ENCODE measurements around the gene CD59. TPM values are rescaled to one million over a fixed set of nuclear protein-coding genes. Genes with fewer than 3 reads are reported as not detected.
"Not testable (repeated sequence)": the region's sequence is repeated elsewhere in the genome, so short reads cannot be mapped to it uniquely, and the experiment has no call there.

CD59 gene
- polyA plus RNA-seq, 12 donors, result 86.0 to 169 (median 140) TPM; not detected in 1

DNA sequence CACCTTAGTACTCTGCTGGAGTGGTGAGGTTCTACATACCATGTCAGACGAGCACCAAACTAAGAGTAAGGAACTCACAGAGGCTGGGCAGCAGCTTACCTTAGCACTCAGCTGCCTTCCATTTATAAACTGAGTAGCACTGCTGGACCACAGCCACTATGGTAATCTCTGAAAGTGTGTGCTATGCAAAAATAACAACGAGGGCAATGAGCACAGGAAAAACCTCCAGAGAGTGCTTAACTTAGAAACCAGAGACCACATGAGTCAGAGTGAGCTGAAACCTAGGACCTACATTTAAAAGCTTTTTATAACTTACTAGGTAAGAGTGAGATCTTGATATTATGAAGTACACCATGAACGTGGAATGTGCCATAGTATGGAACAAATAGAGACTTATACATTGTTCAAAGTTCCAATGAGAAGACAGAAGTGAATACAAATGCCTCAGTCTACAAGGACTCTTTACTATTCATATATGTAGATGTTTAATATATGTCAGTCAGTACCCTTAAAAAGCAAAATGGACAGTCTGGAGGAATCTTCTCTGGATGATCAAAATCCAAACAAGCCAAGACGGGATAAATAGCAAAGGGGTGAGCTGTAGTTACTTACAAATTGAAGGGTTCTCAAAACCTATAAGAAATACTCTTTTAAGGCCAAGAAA is 17.2 kb upstream of the CD59 start:
- no peak for DNase-seq

DNA sequence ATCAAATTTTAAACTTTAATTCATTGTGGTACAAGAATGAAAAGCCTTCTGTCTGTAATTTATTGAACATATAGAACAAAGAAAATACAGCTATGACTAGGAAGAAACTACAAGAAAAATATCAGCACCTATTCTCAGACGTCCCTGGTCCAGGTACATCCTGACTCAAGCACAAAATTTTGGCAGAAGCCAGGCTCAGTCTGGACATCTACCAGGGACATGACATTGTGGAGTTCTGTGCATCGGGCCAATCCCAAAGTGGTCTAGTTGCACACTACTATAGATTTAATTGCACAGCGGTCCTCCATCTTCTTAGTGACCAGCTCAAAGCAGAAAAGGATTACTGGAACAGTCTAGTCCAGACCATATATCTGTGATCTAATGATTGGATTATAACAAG is 15.7 kb upstream of the CD59 start:
- DNase-seq, result no peak

DNA sequence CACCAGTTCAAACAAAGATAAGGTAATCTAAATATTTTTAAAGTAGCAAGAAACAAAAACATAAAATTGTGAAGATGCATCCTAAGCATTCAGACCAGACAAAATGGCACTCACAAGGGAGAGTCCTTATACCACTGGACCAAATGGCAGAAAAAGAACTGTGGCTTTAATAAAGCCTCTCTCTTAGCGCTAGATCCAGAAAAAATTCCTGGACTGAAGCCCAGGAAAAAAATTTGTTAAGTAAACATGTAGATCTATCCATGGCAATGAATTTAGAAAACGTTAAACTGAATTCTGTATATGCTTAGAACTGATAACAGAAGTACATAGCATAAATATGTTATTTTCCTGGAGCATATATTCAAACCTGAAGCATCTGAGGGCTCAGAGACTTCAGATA is 11.8 kb upstream of the CD59 start:
- DNase-seq, result peak; percentile 46

DNA sequence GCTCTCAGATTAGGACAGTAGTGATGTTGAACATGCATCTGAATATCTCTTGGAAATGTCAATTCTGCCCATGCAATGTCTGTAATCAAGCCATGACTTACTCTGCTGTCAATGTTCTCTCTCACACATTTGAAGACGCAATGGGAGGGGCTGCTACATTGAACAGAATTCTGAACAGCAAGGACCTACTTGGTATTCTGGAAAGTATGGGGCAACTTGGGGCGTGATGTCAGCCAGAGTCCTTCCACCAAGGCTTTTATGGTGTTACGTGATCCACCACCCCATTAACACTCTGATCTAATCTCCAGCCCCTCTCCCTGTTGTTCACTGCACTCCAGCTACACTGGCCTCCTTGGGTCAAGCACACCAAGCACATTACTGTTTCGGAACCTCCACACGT is 7.1 kb upstream of the CD59 start:
- DNase-seq, result no peak

DNA sequence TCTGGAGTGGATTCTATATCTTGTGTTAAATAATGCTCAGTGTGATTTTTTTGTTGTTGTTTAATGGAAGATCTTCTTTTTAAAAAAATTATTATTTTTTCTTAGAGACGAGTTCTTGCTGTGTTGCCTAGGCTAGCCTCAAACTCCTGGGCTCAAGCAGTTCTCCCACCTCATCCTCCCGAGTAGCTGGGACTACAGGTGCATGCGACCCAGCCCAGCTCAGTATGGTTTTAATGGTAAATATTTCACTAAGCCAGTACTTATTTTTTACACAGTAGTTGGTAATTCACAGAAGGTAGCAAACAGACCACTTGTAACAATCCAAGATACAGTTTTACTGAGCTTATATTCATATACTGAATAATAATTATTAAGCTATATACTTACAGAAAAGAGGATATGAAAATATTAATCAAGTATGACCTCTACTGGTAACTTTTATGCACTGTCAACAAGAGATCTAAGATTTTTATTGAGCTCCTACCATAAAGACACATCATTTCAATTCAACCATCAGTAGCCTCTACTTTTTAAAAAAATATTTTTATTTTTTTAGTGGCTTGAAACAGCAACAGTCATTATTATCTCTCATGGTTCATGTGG is 6.1 kb upstream of the CD59 start:
- no peak for DNase-seq

DNA sequence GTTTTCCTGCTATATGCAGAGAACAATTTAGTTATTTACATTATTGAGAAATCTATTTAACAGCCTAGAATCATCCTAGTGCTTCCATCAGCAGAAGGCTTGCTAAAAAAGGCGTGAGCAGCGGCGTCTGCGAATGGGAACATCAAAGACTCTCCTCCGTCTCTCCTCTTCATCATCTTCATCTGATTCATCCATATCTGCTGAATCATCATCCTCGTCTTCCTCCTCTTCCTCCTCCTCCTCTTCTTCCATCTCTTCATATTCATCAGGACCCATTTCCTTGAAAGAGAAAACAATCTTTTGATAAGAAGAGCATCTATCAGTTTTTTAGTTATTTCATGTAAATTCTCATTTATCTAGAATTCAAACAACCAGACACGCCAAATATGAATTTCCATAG is 5.6 kb upstream of the CD59 start:
- DNase-seq, result no peak

DNA sequence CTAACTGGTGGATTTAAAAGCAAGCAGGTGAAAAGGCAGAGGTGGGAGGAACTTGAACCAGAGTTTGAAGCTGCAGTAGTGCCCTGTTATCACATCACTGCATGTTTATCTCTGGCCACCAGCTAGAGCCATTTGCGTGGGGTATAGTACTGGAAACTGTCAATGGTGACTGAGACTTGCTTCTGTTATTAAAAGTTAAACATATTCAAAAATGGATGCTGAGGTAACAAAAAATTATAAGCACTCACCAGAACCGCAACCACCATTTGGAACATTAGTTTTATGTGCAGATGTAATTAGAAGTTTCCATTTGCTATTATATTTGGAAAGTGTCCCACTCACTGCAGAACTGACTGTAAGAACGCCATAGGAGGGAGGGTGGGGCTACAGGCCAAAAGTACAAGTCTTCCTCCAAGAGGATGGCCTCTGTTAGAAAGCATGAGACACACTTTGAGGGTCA is 1.2 kb upstream of the CD59 start:
- no peak for DNase-seq

DNA sequence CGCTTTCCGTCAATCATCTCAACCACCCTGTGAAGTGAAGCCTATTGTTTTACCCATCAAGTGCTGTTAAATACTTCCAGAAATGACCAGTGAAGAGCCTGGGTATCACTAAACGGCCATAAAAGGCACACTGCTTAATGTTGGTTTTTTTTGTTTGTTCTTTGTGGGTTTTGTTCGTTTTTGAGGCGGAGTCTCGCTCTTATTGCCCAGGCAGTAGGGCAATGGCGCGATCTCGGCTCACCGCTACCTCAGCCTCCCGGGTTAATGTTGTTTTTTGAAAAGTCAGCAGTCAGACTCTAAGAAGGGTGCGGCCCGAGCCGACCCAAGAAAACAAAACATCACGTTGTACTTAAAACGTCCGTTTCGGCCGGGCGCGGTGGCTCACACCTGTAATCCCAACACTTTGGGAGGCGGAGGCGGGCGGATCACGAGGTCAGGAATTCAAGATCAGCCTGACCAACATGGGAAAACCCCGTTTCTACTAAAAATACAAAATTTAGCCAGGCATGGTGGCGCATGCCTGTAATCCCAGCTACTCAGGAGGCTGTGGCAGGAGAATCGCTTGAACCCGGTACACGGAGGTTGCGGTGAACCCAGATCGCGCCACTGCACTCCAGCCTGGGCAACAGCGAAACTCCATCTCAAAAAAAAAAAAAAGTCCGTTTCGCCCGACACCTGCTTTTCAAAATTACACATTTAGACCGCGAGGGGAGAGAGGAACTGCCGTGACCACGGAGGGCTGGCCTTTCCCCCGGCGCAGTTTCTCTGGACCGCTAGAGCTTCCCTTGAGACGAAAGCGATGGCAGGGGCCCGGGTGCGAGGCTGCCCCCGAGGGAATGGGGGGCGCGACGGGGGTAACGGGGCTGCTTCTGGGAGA is 714 bp downstream of the CD59 start:
- peak; percentile 35 for DNase-seq

DNA sequence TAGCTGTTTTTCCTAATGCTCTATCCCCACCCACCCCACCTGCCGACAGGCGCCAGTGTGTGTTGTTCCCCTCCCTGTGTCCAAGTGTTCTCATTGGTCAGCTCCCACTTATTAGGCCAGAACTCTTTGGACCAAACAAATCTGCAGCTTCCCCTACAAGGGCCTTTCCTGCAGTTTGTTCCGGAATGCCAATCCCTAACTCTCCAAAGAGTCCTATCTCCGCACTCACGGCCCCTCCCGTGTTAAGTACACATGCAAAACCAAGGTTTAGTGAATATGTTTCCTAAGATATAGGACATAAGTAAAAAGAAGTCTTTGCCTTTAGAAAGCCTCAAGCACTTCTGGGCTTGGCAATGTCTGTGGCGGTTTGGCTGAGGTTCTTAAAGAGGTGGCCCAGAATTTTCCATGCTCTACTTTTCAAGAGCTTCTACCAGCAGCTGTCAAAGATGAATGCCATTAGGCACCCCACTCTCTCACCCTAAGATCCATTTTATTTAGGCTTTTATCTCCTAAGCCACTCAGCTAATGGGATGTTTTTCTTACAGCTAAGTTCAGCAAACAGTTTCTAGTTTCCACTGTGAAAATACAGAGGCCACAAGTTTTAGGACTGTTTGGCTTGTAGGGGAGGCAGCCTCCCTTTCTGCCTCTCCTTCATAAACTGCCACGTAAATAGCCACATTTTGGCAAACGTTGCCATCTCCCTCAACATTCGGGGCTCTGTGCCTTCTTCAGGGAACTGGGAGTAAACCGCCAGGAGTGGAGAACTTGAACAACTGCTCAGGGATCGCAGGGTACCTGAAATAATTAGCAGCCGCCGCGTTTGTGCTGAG is 1.6 kb downstream of the CD59 start:
- DNase-seq, result peak; percentile 66

DNA sequence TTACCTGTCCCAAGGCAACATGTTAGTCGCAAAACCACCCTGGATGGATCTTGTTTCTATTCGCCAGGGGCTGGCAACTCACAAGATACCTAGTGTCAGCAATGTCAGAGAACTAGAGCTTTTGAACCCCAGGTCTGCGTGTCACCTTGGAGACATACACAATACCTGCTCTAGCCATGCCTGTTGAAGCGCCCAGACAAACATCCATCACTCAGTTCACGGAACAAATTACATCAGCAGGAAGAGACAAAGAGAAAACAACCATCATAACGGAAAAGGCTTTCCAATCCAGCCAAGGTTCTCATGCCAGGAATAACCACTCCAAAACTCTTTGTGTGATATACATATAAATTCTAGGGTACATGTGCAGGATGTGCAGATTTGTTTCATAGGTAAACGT is 2.2 kb downstream of the CD59 start:
- no peak for DNase-seq

DNA sequence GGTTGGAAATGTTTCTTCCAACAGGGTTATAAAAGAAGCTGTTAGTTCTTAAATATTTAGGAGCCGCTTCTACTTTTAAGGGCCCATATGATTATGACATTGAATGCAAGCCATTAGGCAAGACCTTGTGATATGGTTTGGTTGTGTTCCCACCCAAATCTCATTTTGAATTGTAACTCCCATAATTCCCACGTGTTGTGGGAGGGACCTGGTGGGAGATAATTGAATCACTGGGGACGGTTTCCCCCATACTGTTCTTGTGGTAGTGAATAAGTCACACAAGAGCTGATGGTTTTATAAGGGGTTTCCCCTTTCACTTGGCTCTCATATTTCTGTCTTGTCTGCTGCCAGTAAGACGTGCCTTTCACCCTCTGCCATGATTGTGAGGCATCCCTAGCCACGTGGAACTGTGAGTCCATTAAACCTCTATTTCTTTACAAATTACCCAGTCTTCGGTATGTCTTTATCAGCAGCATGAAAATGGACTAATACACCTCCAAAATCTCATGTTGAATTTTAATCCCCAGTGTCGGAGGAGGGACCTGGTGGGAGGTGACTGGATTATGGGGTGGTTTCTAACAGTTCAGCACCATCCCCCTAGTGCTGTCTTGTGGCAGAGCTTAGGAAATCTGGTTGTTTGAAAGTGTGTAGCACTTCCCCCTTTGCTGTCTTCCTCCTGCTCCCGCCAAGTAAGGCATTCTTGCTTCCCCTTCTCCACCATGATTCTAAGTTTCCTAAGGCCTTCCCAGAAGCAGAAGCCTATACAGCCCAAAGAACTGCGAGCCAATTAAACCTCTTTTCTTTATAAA is 4.3 kb downstream of the CD59 start:
- no peak for DNase-seq

DNA sequence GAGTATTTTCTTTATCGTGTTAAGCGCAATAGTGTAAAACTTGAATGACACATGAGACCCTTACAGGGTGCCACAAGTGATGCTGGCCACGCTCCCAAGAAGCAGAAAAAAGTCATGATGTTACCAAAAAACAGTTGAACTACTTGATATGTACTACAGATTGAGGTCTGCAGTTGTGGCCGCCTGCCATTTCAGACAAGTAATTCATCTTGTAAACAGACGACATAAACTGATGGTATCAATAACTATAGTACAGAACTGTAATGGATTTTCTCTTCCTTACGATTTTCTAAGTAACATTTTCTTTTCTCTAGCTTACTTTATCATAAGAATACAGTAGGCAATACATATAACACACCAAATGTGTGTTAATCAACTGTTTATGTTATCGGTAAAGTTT is 5.5 kb downstream of the CD59 start:
- DNase-seq, result no peak

DNA sequence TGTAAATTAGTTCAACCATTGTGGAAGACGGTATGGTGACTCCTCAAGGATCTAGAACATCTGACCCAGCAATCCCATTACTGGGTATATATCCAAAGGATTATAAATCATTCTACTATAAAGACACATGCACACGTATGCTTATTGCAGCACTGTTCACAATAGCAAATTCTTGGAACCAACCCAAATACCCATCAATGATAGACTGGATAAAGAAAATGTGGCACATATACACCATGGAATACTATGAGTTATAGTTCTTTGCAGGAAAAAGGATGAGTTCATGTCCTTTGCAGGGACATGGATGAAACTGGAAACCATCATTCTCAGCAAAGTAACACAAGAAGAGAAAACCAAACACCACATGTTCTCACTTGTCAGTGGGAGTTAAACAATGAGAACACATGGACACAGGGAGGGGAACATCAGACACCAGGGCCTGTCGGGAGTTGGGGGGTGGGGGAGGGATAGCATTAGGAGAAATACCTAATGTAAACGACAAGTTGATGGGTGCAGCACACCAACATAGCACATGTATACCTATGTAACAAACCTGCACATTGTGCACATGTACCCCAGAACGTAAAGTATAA is 7.1 kb downstream of the CD59 start:
- DNase-seq, result not testable (repeated sequence)

DNA sequence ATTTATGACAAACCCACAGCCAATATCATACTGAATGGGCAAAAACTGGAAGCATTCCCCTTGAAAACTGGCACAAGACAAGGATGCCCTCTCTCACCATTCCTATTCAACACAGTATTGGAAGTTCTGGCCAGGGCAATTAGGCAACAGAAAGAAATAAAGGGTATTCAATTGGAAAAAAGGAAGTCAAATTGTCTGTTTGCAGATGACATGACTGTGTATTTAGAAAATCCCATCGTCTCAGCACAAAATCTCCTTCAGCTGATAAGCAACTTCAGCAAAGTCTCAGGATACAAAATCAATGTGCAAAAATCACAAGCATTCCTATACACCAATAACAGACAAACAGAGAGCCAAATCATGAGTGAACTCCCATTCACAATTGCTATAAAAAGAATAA is 8.7 kb downstream of the CD59 start:
- DNase-seq, result not testable (repeated sequence)

DNA sequence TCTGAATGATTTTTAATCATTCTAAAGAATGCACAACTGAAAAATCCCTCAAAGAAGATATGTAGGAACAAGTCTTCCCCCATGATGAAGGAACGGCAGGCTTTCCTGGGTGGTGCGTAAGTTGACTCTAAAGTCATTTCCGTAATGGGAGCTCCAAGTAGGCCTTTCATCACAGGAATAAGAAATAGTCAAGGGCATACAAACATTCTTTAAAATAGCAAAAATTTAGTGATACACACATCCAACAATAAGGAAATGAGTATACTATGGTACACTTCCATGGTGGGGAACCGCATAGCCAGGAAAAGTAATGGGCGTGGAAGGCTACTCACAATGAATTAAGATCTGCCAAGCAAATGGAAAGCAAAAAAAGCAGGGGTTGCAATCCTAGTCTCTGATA is 10.7 kb downstream of the CD59 start:
- DNase-seq, result no peak

DNA sequence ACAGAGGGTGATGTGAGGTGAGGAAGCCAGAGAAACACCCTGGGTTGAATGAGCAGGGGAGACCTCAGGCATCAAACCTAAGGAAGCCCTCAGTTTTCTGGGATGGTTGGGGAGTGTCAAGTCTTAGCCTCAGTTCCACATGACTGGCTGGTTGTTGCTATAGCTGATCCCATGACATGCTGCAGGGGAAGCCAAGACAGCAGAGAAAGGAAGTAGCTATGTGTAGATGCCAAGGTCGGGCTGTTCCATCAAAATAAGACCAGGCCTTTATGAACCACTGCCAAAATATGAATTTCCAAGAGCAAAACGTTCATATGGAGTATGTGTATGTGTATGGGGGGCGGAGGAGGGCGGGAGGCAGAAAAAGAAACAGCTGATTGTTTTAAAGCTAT is 11.6 kb downstream of the CD59 start:
- no peak for DNase-seq

DNA sequence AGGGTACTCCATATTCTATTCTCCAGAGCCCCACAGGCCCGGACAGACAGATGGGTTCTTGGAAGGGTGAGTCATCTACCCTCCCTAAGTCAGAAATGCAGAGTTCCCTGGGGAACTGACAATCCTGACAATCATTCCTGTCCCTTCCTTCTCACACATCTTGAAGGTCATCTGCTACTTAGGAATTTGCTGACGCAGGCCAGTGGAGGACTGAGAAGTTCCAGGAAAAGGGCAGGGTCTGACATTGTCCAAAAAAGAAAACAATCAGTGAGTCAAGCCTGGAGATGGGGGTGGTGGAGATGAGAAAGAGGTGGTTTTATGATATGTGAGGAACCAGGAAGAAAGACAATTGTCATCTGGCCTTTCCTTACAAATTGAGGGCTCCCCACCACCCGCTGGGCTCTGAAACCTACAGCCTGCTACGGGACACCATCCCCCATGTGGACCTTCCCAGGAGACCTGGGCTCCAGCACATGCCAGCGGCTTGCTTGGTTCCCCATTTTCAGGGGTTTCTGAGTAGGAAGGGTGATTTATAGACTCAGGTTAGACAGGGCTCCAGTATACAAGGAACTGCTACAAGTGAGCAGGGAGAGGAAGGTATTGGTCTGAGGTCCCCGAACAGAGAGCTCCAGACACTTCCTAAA is 12.9 kb downstream of the CD59 start:
- no peak for DNase-seq

DNA sequence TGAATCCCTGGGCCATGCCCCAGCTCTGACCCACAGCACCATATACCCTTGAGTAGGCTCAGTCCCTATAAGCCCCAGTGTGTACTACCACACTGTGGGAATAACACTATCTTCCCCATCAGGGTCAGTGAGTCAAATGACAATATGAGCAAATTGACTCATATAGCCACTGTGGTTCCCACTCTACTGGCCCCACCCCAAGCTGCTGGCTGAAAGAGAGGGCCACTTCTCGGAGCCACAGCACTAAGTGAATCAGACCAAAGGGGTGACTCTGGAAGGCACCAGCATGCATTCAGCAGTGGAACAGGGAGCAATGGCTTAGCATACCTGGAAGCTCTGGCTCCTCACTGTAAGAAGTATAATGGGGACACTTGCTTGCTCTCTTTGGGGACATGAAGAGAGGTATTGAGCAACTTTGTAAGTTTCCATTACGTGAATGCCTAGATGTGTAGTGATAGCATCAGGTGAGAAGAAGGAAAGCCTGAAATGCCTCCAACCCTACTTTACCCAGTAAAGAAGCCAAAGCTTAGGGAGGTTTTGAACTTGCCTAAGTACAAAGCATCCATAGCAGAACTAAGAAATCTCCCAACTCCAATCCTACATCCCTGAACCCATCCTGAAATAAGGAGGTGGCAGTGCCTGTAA is 13.5 kb downstream of the CD59 start:
- DNase-seq, result no peak

DNA sequence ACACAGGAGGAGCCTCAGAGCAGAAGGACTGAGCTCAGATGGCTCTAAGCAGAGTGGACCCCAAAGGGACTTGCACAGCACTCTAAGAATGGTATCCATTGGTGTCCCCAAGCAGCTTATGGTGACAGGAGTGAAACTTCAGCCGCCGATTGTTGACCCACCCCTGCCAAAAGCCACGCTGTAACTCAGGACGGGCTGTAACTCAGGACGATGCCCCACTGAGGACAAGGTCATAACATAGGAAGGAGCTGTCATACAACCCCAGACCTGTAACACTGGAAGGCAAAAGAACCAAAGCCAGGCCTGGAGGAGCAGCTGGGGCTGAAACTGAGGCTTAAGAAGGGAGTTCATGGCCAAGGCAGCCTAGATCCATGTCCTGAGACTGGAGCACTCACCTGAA is 14.2 kb downstream of the CD59 start:
- DNase-seq, result no peak

DNA sequence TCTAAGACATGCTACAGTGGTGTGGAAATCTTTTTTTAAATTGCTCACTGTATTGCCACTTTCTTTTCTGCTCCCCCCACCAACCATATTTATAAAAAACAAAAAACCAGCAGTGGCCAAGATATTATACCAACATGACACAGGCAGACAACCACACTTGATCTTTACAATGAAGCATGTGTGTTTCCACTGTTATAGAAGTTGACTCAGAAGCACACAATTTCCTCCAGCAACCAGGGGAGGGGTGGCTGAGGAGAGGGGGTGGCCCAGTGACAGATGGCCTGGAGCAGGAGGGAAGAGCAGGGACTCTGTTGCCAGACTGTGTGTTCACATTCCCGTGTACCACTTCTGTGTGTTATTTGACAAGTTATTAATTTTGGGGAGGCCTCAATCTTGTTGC is 14.8 kb downstream of the CD59 start:
- DNase-seq, result no peak

Measured in muscle of arm (tissue), 12 donors.